HUES48 (cell line): ENCODE measurements around the gene COL9A2.

ENCODE experiments used
- H3K27ac ChIP-seq: one replicate; pipeline ENCODE4 v1.7.0; 2013; ENCODE audit warnings: low read depth, low read length, inconsistent platforms
- H3K27me3 ChIP-seq: 2 replicates; pipeline ENCODE4 v1.6.1; 2013; ENCODE audit warnings: mild to moderate bottlenecking, low read length; ENCODE audit not compliant: control insufficient read depth, insufficient read depth
- H3K36me3 ChIP-seq: 2 replicates; pipeline ENCODE4 v1.6.1; 2013; ENCODE audit warnings: low read length; ENCODE audit not compliant: control insufficient read depth, insufficient read depth
- H3K4me1 ChIP-seq: 2 replicates; pipeline ENCODE4 v1.6.1; 2013; ENCODE audit warnings: mild to moderate bottlenecking, low read length; ENCODE audit not compliant: control insufficient read depth, insufficient read depth
- H3K4me3 ChIP-seq: 2 replicates; pipeline ENCODE4 v1.5.1; 2013; ENCODE audit warnings: mild to moderate bottlenecking, low read depth, low read length
- H3K9ac ChIP-seq: 2 replicates; pipeline ENCODE4 v1.6.1; 2013; ENCODE audit warnings: mild to moderate bottlenecking, low read depth, low read length, moderate library complexity
- H3K9me3 ChIP-seq: 2 replicates; pipeline ENCODE4 v1.6.1; 2013; ENCODE audit warnings: low read length; ENCODE audit not compliant: control insufficient read depth, insufficient read depth

The COL9A2 gene

DNA sequence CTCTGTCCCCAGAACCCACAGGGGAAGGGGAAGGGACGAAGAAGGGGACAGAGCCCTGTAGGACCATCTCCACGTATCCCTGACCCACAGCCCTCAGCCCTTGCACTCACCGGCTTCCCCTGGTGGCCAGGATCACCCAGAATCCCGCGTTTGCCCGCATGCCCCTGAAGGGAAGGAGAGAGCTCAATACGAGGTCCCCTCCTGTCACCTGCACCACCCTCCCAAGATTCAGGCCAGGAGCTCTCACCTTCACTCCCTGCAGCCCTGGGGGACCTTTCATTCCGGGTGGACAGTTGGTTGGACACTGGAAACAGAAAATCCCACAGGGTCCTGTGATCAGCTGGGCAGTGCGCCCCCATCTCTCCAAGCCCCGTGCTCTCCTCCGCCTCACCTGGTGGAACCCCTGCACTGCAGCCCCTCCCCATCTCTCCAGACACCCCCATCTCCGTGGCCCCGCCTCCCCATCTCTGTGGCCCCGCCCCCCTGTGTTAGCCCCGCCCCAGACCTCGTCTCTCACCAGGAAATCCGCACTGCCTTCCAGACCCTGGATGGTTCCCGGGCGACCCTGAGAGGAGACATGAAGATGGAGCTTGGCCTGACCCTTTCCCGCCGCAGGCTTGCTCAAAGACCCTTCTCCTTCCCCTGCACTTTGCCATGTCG, 6.0 kb downstream of the COL9A2 start:
- Histone ChIP-seq H3K27ac (no peak overlapping the region), H3K27me3 (peaks cover 26% of the 10 kb centered on the region), H3K9me3 (no peaks in the 10 kb centered on the region), H3K36me3 (no peaks in the 10 kb centered on the region), H3K9ac (no peak overlapping the region), H3K4me3 (no peak overlapping the region), H3K4me1 (peaks cover 13% of the 10 kb centered on the region)

- Histone ChIP-seq H3K9ac (no peak overlapping the region), H3K4me3 (no peak overlapping the region), H3K36me3 (no peaks in the 10 kb centered on the region), H3K27me3 (peaks cover 18% of the 10 kb centered on the region), H3K9me3 (no peaks in the 10 kb centered on the region), H3K27ac (no peak overlapping the region), H3K4me1 (peaks cover 13% of the 10 kb centered on the region)
Measured at GRCh38 chr1:40310129-40310461, 7.0 kb downstream of the COL9A2 start.

GRCh38 chr1:40309374-40310128, 7.5 kb downstream of the COL9A2 start:
- H3K27me3 ChIP-seq: peaks cover 13% of the 10 kb centered on the region
- no peak overlapping the region for H3K9ac ChIP-seq
- no peak overlapping the region for H3K27ac ChIP-seq
- no peaks in the 10 kb centered on the region for H3K9me3 ChIP-seq
- no peaks in the 10 kb centered on the region for H3K36me3 ChIP-seq
- peaks cover 8% of the 10 kb centered on the region for H3K4me1 ChIP-seq
- H3K4me3 ChIP-seq: no peak overlapping the region

GRCh38 chr1:40308036-40308727, 8.9 kb downstream of the COL9A2 start:
- H3K36me3 ChIP-seq: no peaks in the 10 kb centered on the region
- no peak overlapping the region for H3K4me3 ChIP-seq
- no peaks in the 10 kb centered on the region for H3K4me1 ChIP-seq
- H3K9ac ChIP-seq: no peak overlapping the region
- no peaks in the 10 kb centered on the region for H3K27me3 ChIP-seq
- no peak overlapping the region for H3K27ac ChIP-seq
- no peaks in the 10 kb centered on the region for H3K9me3 ChIP-seq

GRCh38 chr1:40307186-40307585, 9.9 kb downstream of the COL9A2 start:
- H3K27me3 ChIP-seq: no peaks in the 10 kb centered on the region
- no peak overlapping the region for H3K9ac ChIP-seq
- H3K4me1 ChIP-seq: no peaks in the 10 kb centered on the region
- H3K9me3 ChIP-seq: no peaks in the 10 kb centered on the region
- no peak overlapping the region for H3K27ac ChIP-seq
- no peak overlapping the region for H3K4me3 ChIP-seq
- H3K36me3 ChIP-seq: no peaks in the 10 kb centered on the region

GRCh38 chr1:40306296-40306695, 10.8 kb downstream of the COL9A2 start:
- no peaks in the 10 kb centered on the region for H3K27me3 ChIP-seq
- H3K36me3 ChIP-seq: no peaks in the 10 kb centered on the region
- H3K9ac ChIP-seq: no peak overlapping the region
- H3K4me1 ChIP-seq: no peaks in the 10 kb centered on the region
- H3K27ac ChIP-seq: no peak overlapping the region
- H3K4me3 ChIP-seq: no peak overlapping the region
- H3K9me3 ChIP-seq: no peaks in the 10 kb centered on the region

DNA sequence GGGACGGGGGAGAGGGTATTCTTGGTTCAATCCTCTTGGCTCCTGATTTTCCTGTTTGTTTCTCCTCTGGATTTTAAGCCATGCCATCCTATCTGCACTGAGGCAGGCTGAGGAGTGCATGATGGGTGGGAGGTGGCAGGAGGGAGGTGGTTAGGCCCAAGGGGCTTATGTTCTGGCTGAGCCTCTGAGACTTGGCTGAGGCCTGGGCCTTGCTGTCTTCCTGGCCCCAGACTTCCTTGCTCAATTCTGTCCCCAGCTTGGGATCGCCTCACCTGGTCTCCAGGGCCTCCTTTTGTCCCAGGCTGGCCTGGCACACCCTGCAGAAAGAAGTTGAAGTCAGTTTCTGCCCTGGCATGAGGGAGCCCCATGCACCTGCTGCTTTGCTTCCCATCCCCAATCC, 11.2 kb downstream of the COL9A2 start:
- H3K36me3 ChIP-seq: no peaks in the 10 kb centered on the region
- H3K4me3 ChIP-seq: no peak overlapping the region
- H3K4me1 ChIP-seq: no peaks in the 10 kb centered on the region
- no peaks in the 10 kb centered on the region for H3K27me3 ChIP-seq
- H3K9me3 ChIP-seq: no peaks in the 10 kb centered on the region
- H3K9ac ChIP-seq: no peak overlapping the region
- H3K27ac ChIP-seq: no peak overlapping the region

- Histone ChIP-seq H3K36me3 (no peaks in the 10 kb centered on the region), H3K9ac (no peak overlapping the region), H3K27ac (no peak overlapping the region), H3K4me1 (no peaks in the 10 kb centered on the region), H3K4me3 (no peak overlapping the region), H3K27me3 (no peaks in the 10 kb centered on the region), H3K9me3 (no peaks in the 10 kb centered on the region)
Measured at GRCh38 chr1:40305451-40305850, 11.6 kb downstream of the COL9A2 start.

DNA sequence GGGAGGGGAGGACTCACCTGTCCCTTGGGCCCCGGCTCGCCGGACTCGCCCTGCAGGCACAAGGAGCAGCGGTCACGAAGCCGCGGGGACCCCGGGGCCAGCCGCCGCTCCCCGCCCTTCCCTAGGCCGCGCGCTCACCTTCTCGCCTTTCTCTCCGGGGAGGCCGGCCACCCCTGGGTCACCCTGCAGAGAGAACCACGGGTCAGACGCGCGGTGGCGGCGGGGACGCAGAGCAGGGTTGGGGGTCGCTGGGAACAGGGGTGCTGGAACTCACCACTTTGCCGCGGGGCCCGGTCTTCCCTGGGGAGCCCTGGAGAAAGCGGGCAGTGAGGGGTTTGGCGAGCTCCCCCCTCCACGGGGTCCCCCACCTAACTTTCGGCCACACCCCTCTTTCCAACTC, 13.3 kb downstream of the COL9A2 start:
- Histone ChIP-seq H3K27ac (no peak overlapping the region), H3K27me3 (no peaks in the 10 kb centered on the region), H3K9ac (no peak overlapping the region), H3K36me3 (no peaks in the 10 kb centered on the region), H3K4me3 (no peak overlapping the region), H3K4me1 (0 out of 2 replicates have a peak, but pooled peaks cover 6% of the 10 kb centered on the region), H3K9me3 (no peaks in the 10 kb centered on the region)

DNA sequence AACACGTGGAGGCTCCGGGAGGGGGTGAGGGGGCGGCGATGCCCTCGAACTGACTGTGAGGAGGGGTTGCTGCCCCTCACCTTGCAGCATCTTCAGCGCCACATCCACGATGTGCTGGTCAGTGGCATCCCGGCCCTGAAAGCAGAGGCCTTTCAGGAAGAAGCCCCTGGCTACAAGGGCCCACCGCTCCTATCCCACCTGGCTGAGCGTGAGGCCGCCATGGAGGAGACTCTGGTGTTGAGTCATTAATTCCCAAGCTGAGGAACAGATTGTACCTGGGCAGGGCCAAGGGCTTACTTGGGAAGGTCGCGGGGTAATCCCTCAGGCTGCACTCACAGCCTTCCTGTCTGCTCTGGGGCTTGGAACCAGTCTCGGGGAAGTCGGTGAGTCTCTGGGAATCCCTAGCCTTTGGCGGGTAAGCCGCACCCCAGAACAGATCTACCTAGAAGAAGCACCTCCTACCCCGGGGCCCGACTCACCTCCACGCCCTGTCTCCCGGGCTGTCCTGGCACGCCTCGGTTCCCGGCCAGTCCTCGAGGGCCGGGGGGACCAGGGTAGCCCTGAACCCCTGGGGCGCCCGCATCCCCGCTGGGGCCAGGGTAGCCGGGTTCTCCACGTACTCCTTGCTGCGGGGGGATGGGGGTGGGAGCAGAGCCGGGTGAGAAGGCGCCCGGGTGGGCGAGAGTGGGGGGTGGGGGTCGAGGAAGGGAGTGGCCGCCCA, 13.9 kb downstream of the COL9A2 start:
- Histone ChIP-seq H3K9ac (no peak overlapping the region), H3K27me3 (no peaks in the 10 kb centered on the region), H3K9me3 (no peaks in the 10 kb centered on the region), H3K27ac (no peak overlapping the region), H3K36me3 (no peaks in the 10 kb centered on the region), H3K4me3 (no peak overlapping the region), H3K4me1 (0 out of 2 replicates have a peak, but pooled peaks cover 6% of the 10 kb centered on the region)
